GM19099 (cell line): ENCODE results near the gene PCNA.
A peak's percentile ranks its signal among the peaks of the same experiment; 100 is the strongest.

Experiments
- POLR2A ChIP-seq: IDR thresholded peaks from 3 replicates; pipeline ENCODE4 v1.6.1; 2011; ENCODE audit warnings: low read depth; ENCODE audit not compliant: insufficient read length; ENCODE audit errors: extremely low read depth

PCNA gene

GRCh38 chr20:5149892-5150225 is 30.1 kb upstream of the PCNA start:
- no peak for TF ChIP-seq POLR2A

- no peak for TF ChIP-seq POLR2A
Observed at GRCh38 chr20:5148581-5148980, 28.8 kb upstream of the PCNA start.

GRCh38 chr20:5146871-5147592 is 27.3 kb upstream of the PCNA start:
- TF ChIP-seq POLR2A = no peak

- no peak for TF ChIP-seq POLR2A
Observed at GRCh38 chr20:5146099-5146668, 26.4 kb upstream of the PCNA start.

GRCh38 chr20:5145365-5146098 is 25.8 kb upstream of the PCNA start:
- no peak for TF ChIP-seq POLR2A

- TF ChIP-seq POLR2A = no peak
Observed at GRCh38 chr20:5143851-5144250, 24.1 kb upstream of the PCNA start.

- TF ChIP-seq POLR2A = no peak
Observed at GRCh38 chr20:5141615-5142014, 21.9 kb upstream of the PCNA start.

- no peak for TF ChIP-seq POLR2A
Observed at GRCh38 chr20:5140195-5140594, 20.4 kb upstream of the PCNA start.

GRCh38 chr20:5136096-5136495 is 16.3 kb upstream of the PCNA start:
- no peak for TF ChIP-seq POLR2A

- TF ChIP-seq POLR2A = no peak
Observed at GRCh38 chr20:5135363-5136012, 15.7 kb upstream of the PCNA start.

- no peak for TF ChIP-seq POLR2A
Observed at GRCh38 chr20:5133998-5134397, 14.2 kb upstream of the PCNA start.

GRCh38 chr20:5131502-5131901 is 11.7 kb upstream of the PCNA start:
- no peak for TF ChIP-seq POLR2A

GRCh38 chr20:5128886-5129285 is 9.1 kb upstream of the PCNA start:
- no peak for TF ChIP-seq POLR2A

- TF ChIP-seq POLR2A = no peak
Observed at GRCh38 chr20:5127859-5128424, 8.2 kb upstream of the PCNA start.

- peak; percentile 22 for TF ChIP-seq POLR2A
Observed at GRCh38 chr20:5127204-5127858, 7.6 kb upstream of the PCNA start.
